Measurements from ENCODE around the gene CTNNBL1. TPM values are rescaled to one million over a fixed set of nuclear protein-coding genes. Genes with fewer than 3 reads are reported as not detected.

CTNNBL1 gene
- total RNA-seq, 1 experiment from 2014 or later, result 71.2 TPM

DNA sequence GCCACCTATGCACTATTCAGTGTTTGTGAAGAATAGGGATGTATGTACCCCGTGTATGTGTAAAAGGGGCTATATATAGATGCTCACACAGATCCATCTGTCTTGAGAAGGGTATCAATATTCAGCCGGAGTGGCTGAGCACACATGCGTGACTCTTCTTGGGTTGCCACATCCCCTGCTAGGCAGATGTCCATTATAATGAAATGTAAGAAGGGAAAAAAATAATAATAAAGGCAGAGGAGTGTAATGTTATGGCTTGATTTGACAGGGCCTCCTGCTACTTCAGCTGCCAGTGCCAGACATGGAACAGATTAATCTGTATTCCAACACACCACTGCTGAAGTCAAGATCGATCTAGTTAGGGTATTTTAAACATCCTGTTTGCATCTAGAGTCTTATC lies 134.9 kb downstream of the CTNNBL1 start:
- ATAC-seq (no peak), DNase-seq (ENCODE audit: low read depth, low spot score) (no peak)
- Histone ChIP-seq H3K27ac (ENCODE audit: low read length) (no peak overlapping the region), H3K4me1 (ENCODE audit: control insufficient read depth, insufficient read depth, low read length) (no peaks in the 10 kb centered on the region), H3K36me3 (ENCODE audit: control insufficient read depth, insufficient read depth, low read length) (no peaks in the 10 kb centered on the region), H3K4me3 (ENCODE audit: low read depth in 2 of 2, low read length in 2 of 2) (no peak overlapping the region), H3K27me3 (ENCODE audit: control insufficient read depth, insufficient read depth, low read length) (no peaks in the 10 kb centered on the region), H3K9me3 (ENCODE audit: control insufficient read depth, insufficient read depth, low read depth, low read length) (no peaks in the 10 kb centered on the region)
- POLR2A ChIA-PET, result no interaction called here
- CTCF ChIA-PET, result no interaction called here
- no peak for TF ChIP-seq SIN3A (IDR thresholded peaks at IDR 0.05; ENCODE audit: borderline replicate concordance, insufficient read depth, low read depth, low read length)
- TF ChIP-seq, protein P1, sequence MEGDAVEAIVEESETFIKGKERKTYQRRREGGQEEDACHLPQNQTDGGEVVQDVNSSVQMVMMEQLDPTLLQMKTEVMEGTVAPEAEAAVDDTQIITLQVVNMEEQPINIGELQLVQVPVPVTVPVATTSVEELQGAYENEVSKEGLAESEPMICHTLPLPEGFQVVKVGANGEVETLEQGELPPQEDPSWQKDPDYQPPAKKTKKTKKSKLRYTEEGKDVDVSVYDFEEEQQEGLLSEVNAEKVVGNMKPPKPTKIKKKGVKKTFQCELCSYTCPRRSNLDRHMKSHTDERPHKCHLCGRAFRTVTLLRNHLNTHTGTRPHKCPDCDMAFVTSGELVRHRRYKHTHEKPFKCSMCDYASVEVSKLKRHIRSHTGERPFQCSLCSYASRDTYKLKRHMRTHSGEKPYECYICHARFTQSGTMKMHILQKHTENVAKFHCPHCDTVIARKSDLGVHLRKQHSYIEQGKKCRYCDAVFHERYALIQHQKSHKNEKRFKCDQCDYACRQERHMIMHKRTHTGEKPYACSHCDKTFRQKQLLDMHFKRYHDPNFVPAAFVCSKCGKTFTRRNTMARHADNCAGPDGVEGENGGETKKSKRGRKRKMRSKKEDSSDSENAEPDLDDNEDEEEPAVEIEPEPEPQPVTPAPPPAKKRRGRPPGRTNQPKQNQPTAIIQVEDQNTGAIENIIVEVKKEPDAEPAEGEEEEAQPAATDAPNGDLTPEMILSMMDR (IDR thresholded peaks at IDR 0.05), result no peak
- TF ChIP-seq POLR2AphosphoS5 (IDR thresholded peaks at IDR 0.05; ENCODE audit: low read depth, low read length), result no peak
- no peak for TF ChIP-seq TCF7L2 (IDR thresholded peaks at IDR 0.05; ENCODE audit: low read depth, low read length)
- TF ChIP-seq, protein P2, sequence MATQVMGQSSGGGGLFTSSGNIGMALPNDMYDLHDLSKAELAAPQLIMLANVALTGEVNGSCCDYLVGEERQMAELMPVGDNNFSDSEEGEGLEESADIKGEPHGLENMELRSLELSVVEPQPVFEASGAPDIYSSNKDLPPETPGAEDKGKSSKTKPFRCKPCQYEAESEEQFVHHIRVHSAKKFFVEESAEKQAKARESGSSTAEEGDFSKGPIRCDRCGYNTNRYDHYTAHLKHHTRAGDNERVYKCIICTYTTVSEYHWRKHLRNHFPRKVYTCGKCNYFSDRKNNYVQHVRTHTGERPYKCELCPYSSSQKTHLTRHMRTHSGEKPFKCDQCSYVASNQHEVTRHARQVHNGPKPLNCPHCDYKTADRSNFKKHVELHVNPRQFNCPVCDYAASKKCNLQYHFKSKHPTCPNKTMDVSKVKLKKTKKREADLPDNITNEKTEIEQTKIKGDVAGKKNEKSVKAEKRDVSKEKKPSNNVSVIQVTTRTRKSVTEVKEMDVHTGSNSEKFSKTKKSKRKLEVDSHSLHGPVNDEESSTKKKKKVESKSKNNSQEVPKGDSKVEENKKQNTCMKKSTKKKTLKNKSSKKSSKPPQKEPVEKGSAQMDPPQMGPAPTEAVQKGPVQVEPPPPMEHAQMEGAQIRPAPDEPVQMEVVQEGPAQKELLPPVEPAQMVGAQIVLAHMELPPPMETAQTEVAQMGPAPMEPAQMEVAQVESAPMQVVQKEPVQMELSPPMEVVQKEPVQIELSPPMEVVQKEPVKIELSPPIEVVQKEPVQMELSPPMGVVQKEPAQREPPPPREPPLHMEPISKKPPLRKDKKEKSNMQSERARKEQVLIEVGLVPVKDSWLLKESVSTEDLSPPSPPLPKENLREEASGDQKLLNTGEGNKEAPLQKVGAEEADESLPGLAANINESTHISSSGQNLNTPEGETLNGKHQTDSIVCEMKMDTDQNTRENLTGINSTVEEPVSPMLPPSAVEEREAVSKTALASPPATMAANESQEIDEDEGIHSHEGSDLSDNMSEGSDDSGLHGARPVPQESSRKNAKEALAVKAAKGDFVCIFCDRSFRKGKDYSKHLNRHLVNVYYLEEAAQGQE (IDR thresholded peaks at IDR 0.05; ENCODE audit: insufficient read depth in 1 of 2, low read depth in 2 of 2, low read length in 1 of 2), result no peak
- intact Hi-C loops (cut with micrococcal nuclease; ENCODE audit: unreplicated experiment) (no loop called here), in situ Hi-C loops (cut with HindIII; ENCODE audit: low pct_unique_long_range_greater_than_20kb, low sequenced_read_pairs) (no loop called here)
- BruUV-seq (replicated peaks), result no TSS peak

DNA sequence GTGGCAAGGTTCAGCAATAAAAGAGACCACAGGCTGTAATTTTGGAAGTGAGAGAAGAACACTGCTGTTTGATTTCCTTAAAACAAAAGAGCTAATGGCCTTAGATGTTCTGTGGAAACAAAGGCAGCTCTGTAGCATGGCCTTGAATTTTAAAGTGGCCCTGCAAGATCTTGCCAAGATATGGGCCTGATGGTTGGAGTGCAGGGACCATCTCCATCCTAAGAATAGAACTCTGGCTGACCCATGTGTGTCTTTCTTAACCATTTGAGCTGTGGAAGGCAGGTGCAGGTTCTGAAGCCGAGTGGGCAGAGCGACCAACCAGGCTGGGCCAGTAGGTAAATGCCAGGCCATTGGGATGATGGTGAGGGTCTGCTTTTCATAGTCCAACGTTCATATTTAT lies 135.3 kb downstream of the CTNNBL1 start:
- H3K27ac ChIP-seq (ENCODE audit: low read length), result no peak overlapping the region
- no peaks in the 10 kb centered on the region for H3K9me3 ChIP-seq (ENCODE audit: control insufficient read depth, insufficient read depth, low read depth, low read length)
- in situ Hi-C loops (cut with HindIII; ENCODE audit: low pct_unique_long_range_greater_than_20kb, low sequenced_read_pairs), result no loop called here
- ChIA-PET CTCF (no interaction called here), POLR2A (no interaction called here)
- TF ChIP-seq SIN3A (IDR thresholded peaks at IDR 0.05; ENCODE audit: borderline replicate concordance, insufficient read depth, low read depth, low read length) (no peak), POLR2AphosphoS5 (IDR thresholded peaks at IDR 0.05; ENCODE audit: low read depth, low read length) (no peak), TCF7L2 (IDR thresholded peaks at IDR 0.05; ENCODE audit: low read depth, low read length) (no peak)
- TF ChIP-seq, protein P2 (IDR thresholded peaks at IDR 0.05; ENCODE audit: insufficient read depth in 1 of 2, low read depth in 2 of 2, low read length in 1 of 2), result no peak
- TF ChIP-seq, protein P1 (IDR thresholded peaks at IDR 0.05), result no peak
- no peak for ATAC-seq
- intact Hi-C loops (cut with micrococcal nuclease; ENCODE audit: unreplicated experiment), result no loop called here
- no peaks in the 10 kb centered on the region for H3K4me1 ChIP-seq (ENCODE audit: control insufficient read depth, insufficient read depth, low read length)
- DNase-seq (ENCODE audit: low read depth, low spot score), result no peak
- no peaks in the 10 kb centered on the region for H3K27me3 ChIP-seq (ENCODE audit: control insufficient read depth, insufficient read depth, low read length)
- no peak overlapping the region for H3K4me3 ChIP-seq (ENCODE audit: low read depth in 2 of 2, low read length in 2 of 2)
- H3K36me3 ChIP-seq (ENCODE audit: control insufficient read depth, insufficient read depth, low read length), result no peaks in the 10 kb centered on the region
- no TSS peak for BruUV-seq (replicated peaks)

Measured in Panc1 (cell line).